Hematopoietic multipotent progenitor cell treated with erythropoietin and hydrocortisone succinate and interleukin-3 and kit ligand, for 8 days (in vitro differentiated cells): ENCODE measurements around the gene DESI2.
A peak's percentile ranks its signal among the peaks of the same experiment; 100 is the strongest.
"Not testable (repeated sequence)": the region's sequence is repeated elsewhere in the genome, so short reads cannot be mapped to it uniquely, and the experiment has no call there.

ENCODE experiments used
- DNase-seq: peaks from one replicate; pipeline ENCODE4 v3.0.0-alpha.2; 2015

DESI2 gene

GRCh38 chr1:244709476-244710368 lies 56.8 kb downstream of the DESI2 start:
- no peak for DNase-seq

- no peak for DNase-seq
These were observed 57.6 kb downstream of the DESI2 start for GRCh38 chr1:244710474-244711062.

- no peak for DNase-seq
These were observed 59.7 kb downstream of the DESI2 start for GRCh38 chr1:244712669-244713068.

- no peak for DNase-seq
These were observed 60.4 kb downstream of the DESI2 start for GRCh38 chr1:244713332-244713731.

GRCh38 chr1:244727871-244728474 lies 75.0 kb downstream of the DESI2 start:
- DNase-seq: no peak

GRCh38 chr1:244730153-244730933 lies 77.4 kb downstream of the DESI2 start:
- peak; percentile 45 for DNase-seq

- no peak for DNase-seq
These were observed 78.1 kb downstream of the DESI2 start for GRCh38 chr1:244730934-244731434.

GRCh38 chr1:244731651-244732050 lies 78.7 kb downstream of the DESI2 start:
- no peak for DNase-seq

- no peak for DNase-seq
These were observed 80.0 kb downstream of the DESI2 start for GRCh38 chr1:244732851-244733450.

GRCh38 chr1:244735404-244735803 lies 82.5 kb downstream of the DESI2 start:
- DNase-seq: peak; percentile 82

GRCh38 chr1:244735876-244736561 lies 83.1 kb downstream of the DESI2 start:
- peak; percentile 21 for DNase-seq

GRCh38 chr1:244739140-244739539 lies 86.2 kb downstream of the DESI2 start:
- not testable (repeated sequence) for DNase-seq

GRCh38 chr1:244740027-244740617 lies 87.2 kb downstream of the DESI2 start:
- not testable (repeated sequence) for DNase-seq

GRCh38 chr1:244741692-244742091 lies 88.8 kb downstream of the DESI2 start:
- no peak for DNase-seq

- DNase-seq: no peak
These were observed 96.5 kb downstream of the DESI2 start for GRCh38 chr1:244749230-244750016.

GRCh38 chr1:244751271-244751895 lies 98.5 kb downstream of the DESI2 start:
- DNase-seq: no peak

GRCh38 chr1:244755673-244756072 lies 102.7 kb downstream of the DESI2 start:
- DNase-seq: no peak

- no peak for DNase-seq
These were observed 104.4 kb downstream of the DESI2 start for GRCh38 chr1:244757091-244757939.
